K562 (cell line): ENCODE measurements around the gene ARSJ. TPM values are rescaled to one million over a fixed set of nuclear protein-coding genes. Genes with fewer than 3 reads are reported as not detected.

Experiments
- ATAC-seq: fragments of 200-7000 bp; cut with Tn5 transposase; 3 replicates; pipeline ENCODE4 v1.9.1; 2020; ENCODE audit warnings: moderate library complexity
- BruUV-seq: library from RNA; stranded (reverse); fragments of 400-500 nt; replicated peaks from 2 replicates; lab custom pipeline; 2021; lab: Mats Ljungman, UMichigan
- CTCF ChIA-PET: fragments of 300-600 bp; formaldehyde crosslinking; extraction: SDS; loops from one replicate; lab custom pipeline; 2021; ENCODE audit warnings: low intra/inter-chr PET ratio; lab: Yijun Ruan, JAX
- POLR2A ChIA-PET: fragments of 300-600, 350-650 bp; sonication (Branson Sonifier 250); formaldehyde crosslinking; extraction: SDS; loops from one replicate; lab custom pipeline; 2021; ENCODE audit warnings: antibody characterized with exemption, inconsistent platforms; lab: Yijun Ruan, JAX
- DNase-seq, 4 experiments: peaks; one replicate each; pipeline versions ENCODE4 v3.0.0 to v3.0.0-alpha.2; 2011 to 2018; ENCODE audit warnings: low spot score in 3 of 4, mixed read lengths in 3 of 4; ENCODE audit errors: extremely low read depth in 1 of 4
- FAIRE-seq: peaks from 2 replicates; lab custom pipeline; 2011; peaks lifted over from hg19 to GRCh38; lab: Jason Lieb, UNC
- H2AFZ ChIP-seq: 2 replicates; pipeline ENCODE4 v1.6.0; 2011; ENCODE audit warnings: low read depth, low read length, control low read depth, inconsistent platforms
- H3K27ac ChIP-seq: fragments of 200-600 bp; 3 replicates; pipeline ENCODE4 v1.8.0; 2011; ENCODE audit warnings: low read depth, mild to moderate bottlenecking, control low read depth, inconsistent platforms, low read length, moderate library complexity, mixed read lengths; ENCODE audit errors: extremely low read depth
- H3K27me3 ChIP-seq, 2 experiments: fragments of 300-600 bp in 1 of 2; 2 replicates in 1 of 2; 3 replicates in 1 of 2; pipeline versions ENCODE4 v1.6.0 to v1.8.0; 2011; ENCODE audit warnings: inconsistent platforms in 2 of 2, low read length in 2 of 2, mild to moderate bottlenecking in 1 of 2, mixed read lengths in 1 of 2, moderate library complexity in 1 of 2; ENCODE audit not compliant: control insufficient read depth in 2 of 2, insufficient read depth in 2 of 2
- H3K36me3 ChIP-seq: fragments of 300-600 bp; 3 replicates; pipeline ENCODE4 v1.8.0; 2011; ENCODE audit warnings: mild to moderate bottlenecking, low read length, inconsistent platforms; ENCODE audit not compliant: control insufficient read depth, insufficient read depth
- H3K4me1 ChIP-seq, 2 experiments: fragments of 200-600 bp in 1 of 2; replicated peaks in 1 of 2; 2 replicates in 1 of 2; 3 replicates in 1 of 2; pipeline versions ENCODE4 v1.5.1 to v1.8.0; 2011; ENCODE audit warnings: inconsistent platforms in 2 of 2, low read length in 2 of 2, mild to moderate bottlenecking in 1 of 2, mixed read lengths in 1 of 2, moderate library complexity in 1 of 2; ENCODE audit not compliant: control insufficient read depth in 2 of 2, insufficient read depth in 2 of 2
- H3K4me2 ChIP-seq: 2 replicates; pipeline ENCODE4 v1.6.1; 2011; ENCODE audit warnings: low read length, control low read depth, inconsistent platforms, mixed read lengths; ENCODE audit not compliant: insufficient read depth
- H3K4me3 ChIP-seq: fragments of 200-600 bp; sonication (generic), shearing (Covaris generic); 2 replicates; pipeline ENCODE4 v1.5.1; 2016; ENCODE audit warnings: control low read depth, inconsistent platforms
- H3K79me2 ChIP-seq: fragments of 200-600 bp; 3 replicates; pipeline ENCODE4 v1.8.0; 2011; ENCODE audit warnings: low read length, inconsistent platforms; ENCODE audit not compliant: control insufficient read depth, insufficient read depth
- H3K9ac ChIP-seq, 2 experiments: 2 replicates each; pipeline versions ENCODE4 v1.6.0 to v1.6.1; 2011; ENCODE audit warnings: low read depth in 2 of 2, low read length in 2 of 2, control low read depth in 1 of 2, inconsistent platforms in 1 of 2, mild to moderate bottlenecking in 1 of 2, mixed read lengths in 1 of 2; ENCODE audit not compliant: insufficient read depth in 1 of 2
- H3K9me1 ChIP-seq: one replicate; pipeline ENCODE4 v1.6.0; 2011; ENCODE audit warnings: inconsistent platforms, mild to moderate bottlenecking, low read length, moderate library complexity; ENCODE audit not compliant: control insufficient read depth, insufficient read depth
- H3K9me3 ChIP-seq: replicated peaks from 2 replicates; pipeline ENCODE4 v1.5.1; 2011; ENCODE audit warnings: low read depth, low read length, inconsistent platforms; ENCODE audit not compliant: control insufficient read depth, insufficient read depth
- H4K20me1 ChIP-seq: replicated peaks from 2 replicates; pipeline ENCODE4 v1.6.1; 2011; ENCODE audit warnings: low read length, inconsistent platforms, mixed read lengths; ENCODE audit not compliant: control insufficient read depth, insufficient read depth
- ASH1L ChIP-seq: fragments of 450-650 bp; IDR thresholded peaks from 2 replicates; pipeline ENCODE4 v1.6.1; 2018; ENCODE audit warnings: borderline replicate concordance, mild to moderate bottlenecking, low read depth; ENCODE audit not compliant: partially characterized antibody
- GATAD2B ChIP-seq: fragments of 450-650 bp; IDR thresholded peaks from 2 replicates; pipeline ENCODE4 v1.6.1; 2017; ENCODE audit warnings: mild to moderate bottlenecking, borderline replicate concordance
- NFRKB ChIP-seq: fragments of 450-650 bp; IDR thresholded peaks from 2 replicates; pipeline ENCODE4 v1.6.1; 2016; ENCODE audit warnings: low read depth
- PHF20 ChIP-seq: fragments of 450-650 bp; IDR thresholded peaks from 2 replicates; pipeline ENCODE4 v1.6.1; 2018; ENCODE audit not compliant: partially characterized antibody
- PRDM10 ChIP-seq: fragments of 450-650 bp; IDR thresholded peaks from 2 replicates; pipeline ENCODE4 v1.6.1; 2018; ENCODE audit not compliant: partially characterized antibody
- PREB ChIP-seq: sonication (generic); formaldehyde crosslinking; IDR thresholded peaks from 2 replicates; pipeline ENCODE4 v1.8.1; 2023; ENCODE audit warnings: mild to moderate bottlenecking, missing genetic modification reagents
- WGBS: fragments of 100-300 bp; shearing (Covaris generic); methylation state at CpG from one replicate; pipeline ENCODE4 v1.1.6; 2016; ENCODE audit warnings: low coverage, mixed read lengths; ENCODE audit not compliant: insufficient coverage; ENCODE audit errors: missing lambda C conversion rate; 5-methylcytosine and 5-hydroxymethylcytosine counted together
- in situ Hi-C: fragments of 300-500 bp; cut with MboI; formaldehyde crosslinking; loops from 4 replicates; pipeline ENCODE4 v1.15.0; 2018; ENCODE audit warnings: inconsistent platforms, mixed read lengths
- intact Hi-C: fragments of 100-400 bp; cut with micrococcal nuclease; formaldehyde crosslinking; loops from 2 replicates; pipeline ENCODE4 v1.14.2; 2022
- polyA plus RNA-seq, 8 experiments: library from polyadenylated mRNA; depleted of rRNA in 4 of 8; stranded (reverse) in 5 of 8; unstranded in 3 of 8; fragments of >200 nt; fragmentation: Nextera tagmentation in 2 of 8; fragmentation: Illumina TruSeq in 1 of 8; extraction: Ambion mirVana in 2 of 8; extraction: Trizol in 1 of 8; gene quantifications; 2 replicates each; pipeline versions ENCODE4 v1.2.1 to v1.2.3, GENCODE V29; 2011 to 2014; ENCODE audit warnings: inconsistent platforms in 1 of 8, missing spikeins in 1 of 8
- total RNA-seq, 7 experiments: library from RNA; depleted of rRNA in 6 of 7; stranded (reverse); fragments of >200 nt in 6 of 7; fragmentation: Illumina TruSeq in 2 of 7; extraction: Trizol in 2 of 7; gene quantifications; 2 replicates each; pipeline versions ENCODE4 v1.2.1 to v1.2.3, GENCODE V29; 2011 to 2021; ENCODE audit warnings: low replicate concordance in 1 of 7

ARSJ gene
- total and polyA plus RNA-seq, 9 of the 15 experiments (the other 6 are each of a cell fraction or from before 2014, with no cell fraction given) = not detected

GRCh38 chr4:113869743-113870375, 109.6 kb downstream of the ARSJ start:
- Histone ChIP-seq H3K27me3 (no peaks in the 10 kb centered on the region), H2AFZ (no peak overlapping the region), H3K27ac (no peak overlapping the region), H4K20me1 (no peaks in the 10 kb centered on the region), H3K4me3 (no peak overlapping the region), H3K4me2 (no peak overlapping the region), H3K4me1 (no peaks in the 10 kb centered on the region), H3K9me3 (no peaks in the 10 kb centered on the region), H3K9me1 (no peaks in the 10 kb centered on the region), H3K36me3 (no peaks in the 10 kb centered on the region), H3K9ac (no peak overlapping the region), H3K79me2 (no peaks in the 10 kb centered on the region)
- BruUV-seq = no TSS peak
- POLR2A ChIA-PET = no interaction called here
- in situ Hi-C loops = no loop called here
- CTCF ChIA-PET = no interaction called here
- intact Hi-C loops = no loop called here
- TF ChIP-seq PREB (CRISPR knock-in tag) = no peak
- TF ChIP-seq PHF20 = no peak
- no peak for TF ChIP-seq GATAD2B
- TF ChIP-seq NFRKB = no peak
- no peak for TF ChIP-seq PRDM10
- no peak for TF ChIP-seq ASH1L
- ATAC-seq (no peak), FAIRE-seq (no peak), DNase-seq (no peak)
- 1% methylated on average over 4 of the region's 4 CpGs for WGBS
